ENCODE results near the gene CST9.

Gene CST9

DNA sequence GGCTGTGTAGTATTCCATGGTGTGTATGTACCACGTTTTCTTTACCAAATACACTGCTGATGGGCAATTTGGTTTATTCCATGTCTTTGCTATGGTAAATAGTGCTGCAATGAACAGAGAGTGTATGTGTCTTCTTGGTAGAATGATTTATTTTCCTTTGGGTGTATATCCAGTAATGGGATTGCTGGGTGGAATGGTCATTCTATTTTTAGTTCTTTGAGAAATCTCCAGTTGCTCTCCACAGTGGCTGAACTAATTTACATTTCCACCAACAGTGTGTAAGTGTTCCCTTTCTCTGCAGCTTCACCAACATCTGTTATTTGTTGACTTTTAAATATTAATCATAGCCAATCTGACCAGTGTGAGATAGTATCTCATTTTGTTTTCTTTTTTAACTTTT lies 51.3 kb downstream of the CST9 start:
- in situ Hi-C loops (cut with MboI; ENCODE audit: low sequenced_read_pairs) = no loop called here

Data from hTERT RPE-1 (cell line).